Endothelial cell (in vitro differentiated cells): ENCODE results near the gene TWIST2. TPM values are rescaled to one million over a fixed set of nuclear protein-coding genes. Genes with fewer than 3 reads are reported as not detected.

Experiments
- DNase-seq: peaks from one replicate; pipeline ENCODE4 v3.0.0; 2021; ENCODE audit warnings: low spot score
- H3K27ac Mint-ChIP-seq: one replicate; pipeline ENCODE4 v1.8.0; 2021; ENCODE audit warnings: mixed read lengths, inconsistent platforms; ENCODE audit not compliant: unreplicated experiment
- H3K27me3 Mint-ChIP-seq: one replicate; pipeline ENCODE4 v1.8.0; 2021; ENCODE audit warnings: mild to moderate bottlenecking, moderate library complexity, mixed read lengths, inconsistent platforms; ENCODE audit not compliant: unreplicated experiment
- H3K36me3 Mint-ChIP-seq: one replicate; pipeline ENCODE4 v1.8.0; 2021; ENCODE audit warnings: mild to moderate bottlenecking, low read depth, mixed read lengths, inconsistent platforms; ENCODE audit not compliant: unreplicated experiment
- H3K4me1 Mint-ChIP-seq: one replicate; pipeline ENCODE4 v1.8.0; 2021; ENCODE audit warnings: mild to moderate bottlenecking, mixed read lengths, inconsistent platforms; ENCODE audit not compliant: unreplicated experiment
- H3K4me3 Mint-ChIP-seq: one replicate; pipeline ENCODE4 v1.8.0; 2021; ENCODE audit warnings: mild to moderate bottlenecking, mixed read lengths, inconsistent platforms; ENCODE audit not compliant: unreplicated experiment
- H3K9me3 Mint-ChIP-seq: one replicate; pipeline ENCODE4 v1.8.0; 2021; ENCODE audit warnings: mixed read lengths, inconsistent platforms; ENCODE audit not compliant: unreplicated experiment
- CTCF ChIP-seq: fragments of 200-600 bp; sonication (generic); IDR thresholded peaks from one replicate; pipeline ENCODE4 v1.5.0; 2021; ENCODE audit warnings: antibody characterized with exemption; ENCODE audit not compliant: unreplicated experiment
- total RNA-seq: library from RNA; stranded (reverse); fragmentation: NEBNext Ultra II Directional; extraction: Animal tissue kit (Norgen Biotek cat#: 25700); gene quantifications from one replicate; pipeline ENCODE4 v1.2.1, GENCODE V29; 2021; ENCODE audit not compliant: unreplicated experiment

TWIST2 gene
- total RNA-seq, 1 donor from 2014 or later = not detected

DNA sequence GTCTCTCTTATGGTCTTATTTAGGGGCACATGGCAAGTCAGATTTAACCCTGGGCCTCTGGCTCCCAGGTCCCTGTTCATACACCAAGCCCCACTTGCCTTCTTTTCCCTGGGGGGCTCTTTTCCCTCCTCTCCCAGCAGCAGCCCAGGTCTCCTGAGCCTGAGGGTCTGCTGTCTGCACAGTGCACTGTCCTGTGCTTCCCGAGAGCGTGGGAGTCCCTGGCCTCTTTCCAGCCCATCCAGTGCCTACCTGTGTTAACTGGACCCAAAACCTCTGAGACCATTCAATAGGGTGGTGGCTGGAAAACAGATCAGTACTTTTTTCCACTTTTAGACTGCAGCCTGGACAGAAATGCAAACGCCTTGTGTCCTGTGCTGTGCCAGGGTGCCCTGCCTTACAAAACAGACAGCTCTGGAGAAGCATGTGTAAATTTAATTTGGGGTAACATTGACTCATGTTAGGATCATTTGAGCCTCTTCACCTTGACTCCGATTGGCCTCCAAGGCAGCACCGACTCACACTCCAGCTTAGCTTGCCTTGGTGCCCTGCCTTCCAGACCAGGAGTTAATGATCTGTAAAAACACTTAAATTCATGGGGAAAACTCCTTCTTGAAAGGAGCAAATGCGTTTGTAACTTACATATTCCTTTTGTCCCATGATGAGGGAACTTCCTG, 34.3 kb downstream of the TWIST2 start:
- Mint-ChIP-seq H3K36me3 (no peaks in the 10 kb centered on the region), H3K4me1 (no peaks in the 10 kb centered on the region), H3K4me3 (no peak overlapping the region), H3K9me3 (no peaks in the 10 kb centered on the region), H3K27me3 (peaks cover 6% of the 10 kb centered on the region), H3K27ac (no peak overlapping the region)
- DNase-seq = no peak
- TF ChIP-seq CTCF = no peak

- no peak for DNase-seq
- Mint-ChIP-seq H3K36me3 (no peaks in the 10 kb centered on the region), H3K9me3 (no peaks in the 10 kb centered on the region), H3K4me1 (no peaks in the 10 kb centered on the region), H3K27me3 (peaks cover 6% of the 10 kb centered on the region), H3K27ac (no peak overlapping the region), H3K4me3 (no peak overlapping the region)
- TF ChIP-seq CTCF = no peak
Observed at GRCh38 chr2:238883421-238883901, 35.6 kb downstream of the TWIST2 start.

DNA sequence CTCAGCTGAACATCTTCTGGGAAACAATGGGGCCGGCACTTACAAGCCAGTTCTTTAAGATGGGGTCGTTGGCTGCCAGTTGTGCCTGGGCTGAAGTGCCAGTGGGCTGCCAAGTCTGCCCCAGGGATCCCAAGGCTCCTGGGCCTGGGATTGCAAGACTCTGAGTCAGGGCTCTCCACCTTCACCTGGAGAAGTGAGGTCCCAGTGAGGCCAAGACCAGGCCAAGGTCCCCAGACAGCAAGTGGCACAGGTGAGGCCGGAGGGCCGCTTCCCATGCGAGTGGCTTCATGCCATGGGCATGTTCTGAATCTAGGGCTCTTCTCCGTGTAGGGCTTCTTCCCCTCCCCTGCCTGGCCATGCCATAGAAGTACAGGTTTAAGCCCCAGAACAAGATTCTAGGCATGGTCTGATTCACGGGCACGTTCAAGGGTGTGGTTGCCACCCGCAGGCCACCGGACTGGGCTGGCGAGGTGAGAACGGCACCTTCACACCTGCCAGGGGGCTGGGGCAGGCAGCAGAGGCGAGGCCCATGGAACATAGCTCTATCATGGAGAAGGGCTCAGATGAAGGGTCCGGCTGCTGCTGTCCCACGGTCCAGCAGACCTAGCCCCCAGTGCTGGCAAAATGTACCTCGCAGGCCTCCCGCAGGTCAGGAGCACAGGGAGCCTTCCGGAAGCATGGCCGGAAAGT, 36.4 kb downstream of the TWIST2 start:
- Mint-ChIP-seq H3K27ac (no peak overlapping the region), H3K36me3 (no peaks in the 10 kb centered on the region), H3K9me3 (no peaks in the 10 kb centered on the region), H3K4me1 (no peaks in the 10 kb centered on the region), H3K4me3 (no peak overlapping the region), H3K27me3 (peaks cover 6% of the 10 kb centered on the region)
- no peak for DNase-seq
- TF ChIP-seq CTCF = no peak

DNA sequence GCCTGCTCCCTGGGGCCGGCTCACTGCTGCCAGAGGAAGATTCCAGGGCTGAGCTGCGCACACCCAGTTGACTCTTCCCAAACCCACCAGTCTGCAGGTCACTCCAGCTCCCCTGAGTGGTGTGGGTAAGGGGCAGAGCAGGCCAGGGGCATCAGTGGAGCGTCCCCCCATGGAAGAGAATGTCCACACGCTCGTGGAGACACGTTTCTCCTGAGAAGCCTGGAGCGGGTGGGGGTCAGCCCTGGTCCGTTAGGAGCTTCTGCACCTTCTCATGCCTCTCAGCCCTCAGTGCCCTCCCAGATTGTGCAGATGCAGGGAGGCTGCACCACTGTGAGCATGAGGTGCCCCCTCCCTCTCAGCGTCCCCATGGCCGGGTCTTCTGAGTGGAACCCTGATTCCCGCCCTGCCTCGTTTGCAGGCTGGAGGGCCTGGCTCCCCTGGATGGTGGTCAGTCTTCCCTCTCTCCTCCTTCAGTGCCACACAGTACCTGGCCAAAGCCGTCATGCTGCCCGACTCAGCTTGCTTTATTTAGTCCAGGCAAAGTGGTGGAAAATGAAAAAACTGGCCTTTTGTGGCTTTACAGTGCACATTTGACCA, 37.0 kb downstream of the TWIST2 start:
- Mint-ChIP-seq H3K4me1 (no peaks in the 10 kb centered on the region), H3K9me3 (no peaks in the 10 kb centered on the region), H3K4me3 (no peak overlapping the region), H3K36me3 (no peaks in the 10 kb centered on the region), H3K27me3 (peaks cover 6% of the 10 kb centered on the region), H3K27ac (no peak overlapping the region)
- TF ChIP-seq CTCF = no peak
- no peak for DNase-seq
